CD1c-positive myeloid dendritic cell (primary cell): ENCODE results near the gene ISCU.

Experiments
- DNase-seq: peaks from one replicate; pipeline ENCODE4 v3.0.0-alpha.2; 2016; ENCODE audit errors: extremely low spot score

The ISCU gene

DNA sequence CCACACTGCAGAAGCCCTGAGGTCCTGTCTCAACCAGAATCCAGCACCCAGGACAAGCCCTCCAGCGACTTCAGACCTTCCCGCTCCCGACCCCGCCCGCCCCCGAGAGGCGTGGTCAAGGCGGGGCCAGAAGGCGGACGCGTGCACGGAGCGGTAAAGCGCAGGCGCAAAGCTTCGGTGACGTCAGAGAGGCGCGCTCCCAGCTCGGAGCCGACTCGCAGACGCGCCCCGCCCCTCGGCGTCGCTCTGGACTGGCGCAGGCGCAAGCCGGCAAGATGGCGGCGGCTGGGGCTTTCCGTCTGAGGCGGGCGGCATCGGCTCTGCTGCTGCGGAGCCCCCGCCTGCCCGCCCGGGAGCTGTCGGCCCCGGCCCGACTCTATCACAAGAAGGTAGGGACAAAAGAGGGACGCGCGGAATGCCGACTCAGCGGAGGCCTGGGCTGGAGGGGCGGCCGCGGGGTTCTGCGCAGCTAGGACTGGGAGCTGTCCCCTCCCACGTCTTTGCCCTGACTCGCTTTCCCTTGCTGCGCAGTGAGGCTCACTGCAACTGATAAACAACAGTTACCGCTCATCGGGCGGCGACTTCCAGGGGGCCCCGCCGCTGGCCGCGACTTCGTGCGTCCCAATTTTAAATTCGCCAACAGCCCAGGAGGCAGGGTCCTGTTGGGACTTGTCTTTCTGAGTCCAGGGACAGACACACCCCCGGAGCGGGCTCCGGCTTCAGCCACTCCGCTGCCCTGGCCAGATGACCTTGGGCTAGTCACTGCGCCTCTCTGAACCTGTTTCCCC is at the start of gene ISCU:
Gene ISCU (plus strand): TSS at position 249 of the 788 bp plus-strand sequence. CDS start 27 bp downstream, at position 276.
- DNase-seq: peak; percentile 99

- DNase-seq: no peak
Measured at GRCh38 chr12:108514468-108514972, 47.9 kb upstream of the ISCU start.

DNA sequence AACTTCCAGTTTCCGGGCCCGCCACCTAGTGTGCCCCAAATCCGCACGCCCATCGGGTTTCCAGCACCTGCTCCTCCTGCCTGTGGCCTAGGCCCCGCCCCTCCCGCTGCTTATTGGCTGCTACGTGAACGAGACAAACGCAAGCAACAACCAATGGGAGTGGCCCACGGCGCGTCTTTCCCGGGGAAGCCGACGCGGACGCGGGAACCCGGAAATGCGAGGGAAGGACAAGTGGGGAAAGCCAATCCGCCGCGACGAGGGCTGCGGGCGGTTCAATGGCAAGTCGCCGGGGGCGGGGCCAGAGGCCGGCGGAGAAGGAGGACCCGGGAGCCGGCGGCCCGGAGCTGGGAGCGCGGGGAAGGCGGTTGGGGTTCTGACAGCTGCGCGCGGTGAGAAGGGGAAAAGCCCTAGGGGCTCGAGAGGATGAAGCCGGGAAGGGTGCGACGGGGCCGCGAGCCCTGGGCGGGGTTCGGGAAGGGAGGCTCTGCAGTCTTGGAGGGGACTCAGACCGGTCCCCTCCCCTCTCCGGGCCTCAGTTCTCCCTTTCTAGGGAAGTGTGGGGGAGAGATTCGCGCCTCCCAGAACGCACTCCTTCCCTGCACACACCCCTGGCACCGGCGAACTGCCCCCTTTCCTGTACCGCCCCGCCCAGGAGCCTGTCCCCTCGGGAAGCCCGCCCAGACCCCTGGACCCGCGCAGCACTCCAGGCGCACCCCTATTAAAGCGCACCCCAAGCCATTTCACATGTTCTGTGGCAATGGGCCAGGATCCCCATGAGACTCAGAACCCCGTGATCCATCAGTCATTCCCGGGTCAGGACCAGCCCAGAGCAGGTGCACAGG is 47.2 kb upstream of the ISCU start, which contains the start of gene FICD:
Gene FICD (plus strand): TSS at position 305 of the 842 bp plus-strand sequence. CDS start 1,696 bp downstream, outside the sequence.
- DNase-seq: peak; percentile 99

GRCh38 chr12:108515916-108516315 is 46.5 kb upstream of the ISCU start:
- no peak for DNase-seq

DNA sequence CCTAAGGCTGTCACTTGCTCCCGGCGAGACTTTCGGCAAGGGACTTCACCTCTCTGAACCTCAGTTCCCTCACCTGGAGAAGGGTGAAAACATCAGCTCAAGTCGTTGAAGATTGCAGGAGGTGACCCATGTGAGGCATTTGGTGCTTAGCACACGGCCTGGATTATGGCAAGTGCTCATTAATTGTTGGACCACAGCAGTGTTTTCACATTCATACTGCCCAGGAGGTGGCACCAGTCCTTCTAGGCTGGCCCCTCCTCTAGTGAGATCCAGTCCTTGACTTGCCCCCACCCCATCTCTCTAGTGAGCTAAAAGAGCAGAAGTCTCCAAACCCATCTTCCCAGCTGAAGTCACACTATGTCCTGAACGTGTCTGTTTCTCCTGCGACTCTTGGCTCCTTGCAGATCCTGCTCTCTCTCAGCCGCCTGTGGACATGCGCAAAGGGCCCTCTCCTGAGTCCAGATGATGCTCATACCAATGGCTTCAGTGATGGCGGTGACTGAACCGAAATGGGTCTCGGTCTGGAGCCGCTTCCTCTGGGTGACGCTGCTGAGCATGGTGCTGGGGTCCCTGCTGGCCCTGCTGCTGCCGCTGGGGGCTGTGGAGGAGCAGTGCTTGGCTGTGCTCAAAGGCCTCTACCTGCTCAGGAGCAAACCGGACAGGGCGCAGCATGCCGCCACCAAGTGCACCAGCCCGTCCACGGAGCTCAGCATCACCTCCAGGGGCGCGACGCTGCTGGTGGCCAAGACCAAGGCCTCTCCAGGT is 45.7 kb upstream of the ISCU start:
- DNase-seq: no peak

DNA sequence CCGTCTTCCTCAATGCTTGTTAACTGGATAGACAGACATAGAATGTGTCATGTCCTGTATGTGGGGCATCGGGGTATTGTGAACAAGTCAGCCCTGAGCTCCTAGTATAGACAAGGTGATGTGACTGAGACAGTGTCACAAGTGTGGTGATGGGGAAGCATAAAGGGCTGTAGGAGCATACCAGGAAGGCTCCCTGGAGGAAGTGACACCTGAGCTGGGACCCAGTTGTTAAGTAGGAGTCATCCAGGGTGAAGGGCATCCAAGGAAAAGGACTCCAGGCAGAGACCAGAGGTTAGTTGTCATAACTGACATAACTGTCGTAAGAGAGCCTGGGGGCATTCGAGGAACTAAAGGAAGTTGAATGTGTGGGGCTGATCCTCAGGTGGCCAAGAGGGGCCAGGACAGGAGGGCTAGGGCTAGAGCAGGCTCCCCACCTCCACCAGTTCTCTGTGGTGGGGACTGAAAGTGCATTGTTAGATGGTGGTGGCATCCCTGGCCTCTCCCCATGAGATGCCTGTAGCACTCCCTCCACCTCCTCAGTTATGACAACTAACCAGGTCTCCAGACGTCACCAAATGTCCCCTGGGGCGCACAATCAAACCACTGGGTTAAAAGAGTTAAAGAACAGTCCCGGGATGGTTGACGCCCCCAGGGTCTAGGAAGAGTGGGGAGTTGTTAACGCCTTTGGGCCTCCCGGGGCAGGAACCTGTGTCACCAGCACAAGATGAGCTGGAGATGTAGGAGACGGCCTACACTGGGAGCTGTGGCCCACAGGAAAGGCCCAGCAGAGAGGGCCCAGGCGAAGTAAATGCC is 44.9 kb upstream of the ISCU start:
- DNase-seq: no peak

- no peak for DNase-seq
Measured at GRCh38 chr12:108518101-108518715, 44.2 kb upstream of the ISCU start.

DNA sequence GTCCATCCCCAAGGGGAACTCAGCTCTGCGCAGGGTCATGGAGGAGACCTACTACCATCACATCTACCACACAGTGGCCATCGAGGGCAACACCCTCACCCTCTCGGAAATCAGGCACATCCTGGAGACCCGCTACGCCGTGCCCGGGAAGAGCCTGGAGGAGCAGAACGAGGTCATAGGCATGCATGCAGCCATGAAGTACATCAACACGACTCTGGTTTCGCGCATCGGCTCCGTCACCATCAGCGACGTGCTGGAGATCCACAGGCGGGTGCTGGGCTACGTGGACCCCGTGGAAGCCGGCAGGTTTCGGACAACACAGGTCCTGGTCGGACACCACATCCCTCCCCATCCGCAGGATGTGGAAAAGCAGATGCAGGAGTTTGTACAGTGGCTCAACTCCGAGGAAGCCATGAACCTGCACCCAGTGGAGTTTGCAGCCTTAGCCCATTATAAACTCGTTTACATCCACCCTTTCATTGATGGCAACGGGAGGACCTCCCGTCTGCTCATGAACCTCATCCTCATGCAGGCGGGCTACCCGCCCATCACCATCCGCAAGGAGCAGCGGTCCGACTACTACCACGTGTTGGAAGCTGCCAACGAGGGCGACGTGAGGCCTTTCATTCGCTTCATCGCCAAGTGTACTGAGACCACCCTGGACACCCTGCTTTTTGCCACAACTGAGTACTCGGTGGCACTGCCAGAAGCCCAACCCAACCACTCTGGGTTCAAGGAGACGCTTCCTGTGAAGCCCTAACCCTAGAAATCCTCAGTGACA is 43.5 kb upstream of the ISCU start:
- DNase-seq: no peak

DNA sequence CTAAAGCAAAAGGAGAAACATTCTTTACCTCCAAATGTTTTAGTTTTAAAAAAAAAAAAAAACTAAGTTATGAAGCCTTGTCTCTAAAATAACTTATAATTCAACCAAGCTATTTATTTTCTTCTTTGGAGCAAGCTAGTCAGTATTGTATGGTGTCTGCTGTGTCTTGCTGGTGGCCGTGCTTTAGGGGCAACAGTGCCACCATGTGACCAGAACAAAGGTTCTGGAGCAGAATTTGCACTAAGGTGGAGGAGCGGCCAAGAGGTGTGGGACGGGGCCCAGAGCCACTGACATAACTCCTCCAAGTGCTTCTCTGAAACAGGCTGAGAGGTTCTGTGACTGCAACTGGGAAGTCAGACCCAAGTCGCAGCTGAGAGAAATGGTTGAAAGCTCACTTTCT is 42.8 kb upstream of the ISCU start:
- DNase-seq: no peak

DNA sequence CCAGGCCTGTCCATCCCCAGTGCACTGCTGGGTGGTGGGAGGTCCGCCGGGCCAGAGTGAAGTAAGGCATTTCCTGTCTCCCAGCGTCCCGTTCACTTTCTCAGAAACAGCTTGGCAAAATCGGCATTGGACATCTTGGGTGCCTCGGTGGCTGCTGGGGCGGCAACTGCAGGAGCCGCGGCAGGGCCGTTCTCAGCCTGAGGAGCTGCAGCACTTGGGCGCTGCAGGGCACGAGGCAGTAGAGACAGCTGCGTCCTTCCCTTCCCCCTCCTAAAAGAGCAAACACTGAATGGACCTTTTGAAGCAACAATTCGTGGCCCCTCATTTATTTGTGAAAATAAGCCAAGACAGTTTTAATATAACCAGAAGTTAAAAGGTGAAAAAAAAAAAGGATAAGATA is 39.0 kb upstream of the ISCU start:
- no peak for DNase-seq

GRCh38 chr12:108525681-108526080 is 36.7 kb upstream of the ISCU start:
- no peak for DNase-seq

DNA sequence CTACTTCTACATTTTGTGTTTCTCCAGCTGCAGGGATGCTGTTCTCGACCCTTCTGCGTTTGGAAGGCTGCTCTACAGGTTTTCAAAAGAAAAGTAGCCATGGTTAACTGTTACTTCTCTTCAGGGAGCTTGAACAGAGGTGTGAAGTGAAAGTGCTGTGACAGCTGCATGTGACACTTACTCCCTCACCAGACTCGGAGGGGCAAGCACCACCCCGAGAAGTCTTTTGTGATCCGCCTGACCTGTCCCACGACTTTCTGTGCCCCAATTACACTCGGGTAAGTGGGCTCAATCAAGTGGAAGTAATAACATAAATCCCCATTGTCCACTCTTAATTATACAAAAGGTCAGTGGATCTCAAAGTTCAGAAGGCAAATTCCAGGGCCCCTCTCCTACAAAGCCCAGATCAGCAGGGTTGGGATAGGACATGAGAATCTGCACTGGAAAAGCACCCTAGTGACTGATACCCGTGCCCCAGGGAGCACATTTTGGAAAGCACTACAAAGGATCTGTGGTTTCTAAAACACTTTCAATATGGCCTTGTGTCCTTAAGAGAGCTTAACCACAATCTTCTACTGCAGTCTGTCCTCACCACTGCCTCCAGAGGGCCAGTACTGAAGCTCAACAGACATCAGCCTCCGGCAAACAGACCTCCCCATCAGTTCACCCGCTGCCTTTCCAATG is 35.8 kb upstream of the ISCU start:
- no peak for DNase-seq

DNA sequence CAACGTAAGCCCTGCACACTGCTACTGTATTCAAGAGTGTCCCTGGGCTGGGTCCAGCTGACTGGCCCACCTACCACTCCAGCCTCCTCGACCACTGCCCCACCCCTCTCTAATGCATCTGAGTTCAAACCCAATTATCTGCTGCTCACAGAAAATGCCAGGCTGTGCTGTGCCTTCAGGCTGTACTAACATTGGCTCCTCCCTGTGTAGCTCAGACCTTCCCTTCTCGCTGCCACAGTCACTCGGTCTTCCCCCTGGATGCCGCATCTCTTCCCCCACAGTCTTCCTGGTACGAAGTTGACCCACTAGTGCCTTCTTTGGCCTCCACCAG is 35.3 kb upstream of the ISCU start:
- no peak for DNase-seq

- no peak for DNase-seq
Measured at GRCh38 chr12:108530161-108530560, 32.2 kb upstream of the ISCU start.

DNA sequence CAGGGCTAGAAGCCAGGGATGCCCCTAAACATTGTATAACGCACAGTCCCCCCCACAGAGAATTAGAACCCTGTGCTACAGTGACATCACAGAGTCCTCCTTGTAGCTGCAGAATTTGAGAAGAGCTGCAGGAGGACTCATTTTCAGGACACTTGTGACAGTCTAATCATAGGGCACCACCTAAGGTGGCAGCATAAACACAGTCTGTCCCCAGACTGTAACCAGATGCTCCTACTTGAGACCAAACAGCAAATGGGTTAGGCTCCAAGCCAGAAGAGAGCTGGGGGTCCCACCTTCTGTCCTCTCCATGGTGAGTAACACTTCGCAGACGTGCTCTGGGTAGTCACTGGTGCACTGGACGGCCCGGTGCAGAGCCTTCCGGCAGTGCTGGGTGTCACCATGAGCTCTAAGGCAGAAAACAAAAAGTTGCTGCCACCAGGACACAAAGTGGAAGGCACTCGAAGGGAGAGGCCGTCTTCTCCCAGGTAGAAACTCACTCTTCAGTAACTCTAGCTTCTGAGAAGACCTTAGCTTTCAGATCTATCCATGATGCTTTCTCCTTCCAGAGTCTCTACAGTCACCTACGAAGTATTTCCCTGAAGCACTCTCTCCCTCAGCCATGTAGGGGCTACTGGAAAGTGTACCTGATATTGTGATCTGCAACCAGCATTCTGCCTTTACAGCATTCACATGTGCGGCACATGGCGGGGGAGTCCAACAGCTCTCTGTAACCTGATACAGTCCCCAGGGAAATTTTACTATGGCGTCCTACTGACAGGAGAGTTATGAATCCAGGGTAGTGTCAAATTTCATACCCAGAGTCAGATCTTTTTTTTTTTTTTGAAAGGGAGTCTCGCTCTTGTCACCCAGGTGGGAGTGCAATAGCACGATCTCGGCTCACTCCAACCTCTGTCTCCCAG is 30.2 kb upstream of the ISCU start:
- no peak for DNase-seq

DNA sequence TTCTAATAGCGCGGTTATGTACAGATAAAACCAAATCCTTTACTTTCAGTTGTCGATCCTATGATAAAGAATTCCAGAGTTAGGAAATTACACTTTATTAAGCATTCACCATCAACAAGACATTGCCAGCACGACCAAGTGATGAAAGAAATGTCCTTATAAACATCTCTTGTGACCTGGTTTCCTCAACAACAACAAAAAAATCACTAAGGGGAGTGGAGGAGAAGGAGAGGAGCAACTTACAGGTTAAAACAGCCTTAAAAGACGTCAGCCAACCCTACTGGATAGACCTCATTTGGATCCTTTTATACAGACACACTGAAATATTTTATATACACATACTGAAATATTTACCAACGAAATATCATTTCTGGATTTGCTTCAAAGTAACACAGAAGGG is 24.2 kb upstream of the ISCU start:
- DNase-seq: no peak

DNA sequence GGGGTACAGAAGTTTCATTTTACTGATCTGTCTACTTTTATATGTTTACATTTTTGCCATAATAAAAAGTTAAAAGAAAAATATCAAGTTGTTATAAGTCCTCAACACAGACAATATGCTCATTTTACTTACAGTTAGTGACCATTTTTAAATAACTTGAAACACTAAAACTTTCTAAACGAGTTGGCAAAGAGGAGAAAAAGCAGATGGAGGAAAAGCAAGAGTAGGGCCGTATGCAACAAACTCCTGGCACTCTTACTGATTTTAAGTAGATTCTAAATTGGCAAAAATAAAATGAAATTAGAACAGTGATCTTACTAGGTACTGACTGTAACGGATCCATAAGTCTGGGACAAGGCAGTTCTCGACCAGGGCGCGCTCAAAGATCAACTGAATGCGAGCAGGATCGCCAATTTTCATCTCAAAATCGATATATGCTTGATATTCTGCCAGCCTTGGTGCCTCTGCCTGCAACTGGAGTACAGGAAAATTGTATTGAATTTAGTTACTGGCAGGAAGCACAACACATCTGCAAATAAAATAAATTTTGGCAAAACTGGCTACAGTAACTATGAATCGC is 23.7 kb upstream of the ISCU start:
- DNase-seq: no peak

GRCh38 chr12:108542320-108542719 is 20.1 kb upstream of the ISCU start:
- no peak for DNase-seq
